OCI-LY7 (cell line): ENCODE measurements around the gene IAH1.

Experiments
- EZH2phosphoT487 ChIP-seq: fragments of 200-600 bp; sonication (generic); IDR thresholded peaks from 2 replicates; pipeline ENCODE4 v1.6.1; 2018; ENCODE audit warnings: low read depth, borderline replicate concordance, mild to moderate bottlenecking, mixed run types, antibody characterized with exemption, low read length, moderate library complexity, mixed read lengths
- TF ChIP-seq, protein P1 (sequence below): fragments of 200-600 bp; sonication (generic); conservative IDR thresholded peaks from 2 replicates; pipeline ENCODE4 v1.5.1; 2014; ENCODE audit warnings: mild to moderate bottlenecking, antibody characterized with exemption, low read length, moderate library complexity, mixed read lengths

DNA sequence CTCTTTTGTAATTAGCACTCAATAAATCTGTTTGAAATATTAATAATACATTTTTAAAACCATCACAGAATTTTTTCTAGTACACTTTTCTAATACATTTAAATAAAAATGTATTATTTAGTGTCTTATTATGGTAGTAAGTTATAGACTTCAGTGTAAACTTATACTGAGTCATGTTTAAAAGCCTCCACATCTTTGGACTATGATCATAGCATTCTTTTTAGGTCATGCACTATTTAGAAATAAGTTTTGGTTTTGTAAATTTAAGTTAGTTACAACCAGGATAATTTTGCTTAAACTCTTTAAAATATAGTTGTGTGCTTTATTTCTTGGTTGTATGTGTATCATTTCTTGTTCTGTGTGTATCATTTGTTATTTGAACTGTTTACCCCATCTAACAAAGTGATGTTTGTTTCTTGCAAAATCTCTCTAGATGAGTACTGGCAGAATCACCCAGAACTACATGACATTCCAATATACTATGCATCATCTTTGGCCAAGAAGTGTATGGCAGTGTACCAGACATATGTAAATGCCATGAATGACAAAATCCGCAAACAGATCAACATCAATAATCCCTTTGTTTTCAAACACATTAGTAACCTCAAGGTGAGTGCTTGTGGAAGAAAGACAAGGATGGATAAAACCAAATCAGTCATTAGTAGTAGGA lies 34.2 kb upstream of the IAH1 start:
- TF ChIP-seq, protein P1, sequence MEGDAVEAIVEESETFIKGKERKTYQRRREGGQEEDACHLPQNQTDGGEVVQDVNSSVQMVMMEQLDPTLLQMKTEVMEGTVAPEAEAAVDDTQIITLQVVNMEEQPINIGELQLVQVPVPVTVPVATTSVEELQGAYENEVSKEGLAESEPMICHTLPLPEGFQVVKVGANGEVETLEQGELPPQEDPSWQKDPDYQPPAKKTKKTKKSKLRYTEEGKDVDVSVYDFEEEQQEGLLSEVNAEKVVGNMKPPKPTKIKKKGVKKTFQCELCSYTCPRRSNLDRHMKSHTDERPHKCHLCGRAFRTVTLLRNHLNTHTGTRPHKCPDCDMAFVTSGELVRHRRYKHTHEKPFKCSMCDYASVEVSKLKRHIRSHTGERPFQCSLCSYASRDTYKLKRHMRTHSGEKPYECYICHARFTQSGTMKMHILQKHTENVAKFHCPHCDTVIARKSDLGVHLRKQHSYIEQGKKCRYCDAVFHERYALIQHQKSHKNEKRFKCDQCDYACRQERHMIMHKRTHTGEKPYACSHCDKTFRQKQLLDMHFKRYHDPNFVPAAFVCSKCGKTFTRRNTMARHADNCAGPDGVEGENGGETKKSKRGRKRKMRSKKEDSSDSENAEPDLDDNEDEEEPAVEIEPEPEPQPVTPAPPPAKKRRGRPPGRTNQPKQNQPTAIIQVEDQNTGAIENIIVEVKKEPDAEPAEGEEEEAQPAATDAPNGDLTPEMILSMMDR, result no peak
- TF ChIP-seq EZH2phosphoT487, result no peak
